GM21360 (cell line): Measurements from ENCODE around the gene KRTAP12-3.
"Not testable (repeated sequence)": the region's sequence is repeated elsewhere in the genome, so short reads cannot be mapped to it uniquely, and the experiment has no call there.

ENCODE experiments used
- ATAC-seq: cut with Tn5 transposase; IDR thresholded peaks from one replicate; pipeline ENCODE4 v1.9.1; 2021; ENCODE audit warnings: mild to moderate bottlenecking, moderate library complexity; ENCODE audit not compliant: unreplicated experiment

The KRTAP12-3 gene

GRCh38 chr21:44682580-44683151 is 24.9 kb downstream of the KRTAP12-3 start:
- ATAC-seq = no peak

DNA sequence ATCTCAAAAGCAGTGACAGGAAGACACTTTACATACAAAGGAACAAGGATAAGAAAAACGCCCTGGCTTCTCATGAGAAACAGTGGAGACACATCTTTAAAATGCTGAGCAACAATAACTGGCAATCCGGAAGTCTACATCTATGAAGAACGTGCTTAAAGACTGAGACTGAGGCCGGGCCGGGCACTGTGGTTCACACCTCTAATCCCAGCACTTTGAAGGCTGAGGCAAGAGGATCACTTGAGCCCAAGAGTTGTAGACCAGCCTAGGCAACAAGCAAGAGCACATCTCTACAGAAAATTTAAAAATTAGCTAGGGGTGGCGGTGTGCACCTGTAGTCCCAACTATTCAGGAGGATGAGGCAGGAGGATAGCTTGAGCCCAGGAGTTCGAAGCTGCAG is 26.3 kb downstream of the KRTAP12-3 start:
- no peak for ATAC-seq

- no peak for ATAC-seq
Observed at GRCh38 chr21:44684483-44684882, 26.8 kb downstream of the KRTAP12-3 start.

GRCh38 chr21:44685050-44685449 is 27.3 kb downstream of the KRTAP12-3 start:
- not testable (repeated sequence) for ATAC-seq

GRCh38 chr21:44686000-44686781 is 28.5 kb downstream of the KRTAP12-3 start:
- ATAC-seq = no peak

GRCh38 chr21:44686843-44687561 is 29.3 kb downstream of the KRTAP12-3 start:
- no peak for ATAC-seq

- no peak for ATAC-seq
Observed at GRCh38 chr21:44687671-44688070, 29.9 kb downstream of the KRTAP12-3 start.

DNA sequence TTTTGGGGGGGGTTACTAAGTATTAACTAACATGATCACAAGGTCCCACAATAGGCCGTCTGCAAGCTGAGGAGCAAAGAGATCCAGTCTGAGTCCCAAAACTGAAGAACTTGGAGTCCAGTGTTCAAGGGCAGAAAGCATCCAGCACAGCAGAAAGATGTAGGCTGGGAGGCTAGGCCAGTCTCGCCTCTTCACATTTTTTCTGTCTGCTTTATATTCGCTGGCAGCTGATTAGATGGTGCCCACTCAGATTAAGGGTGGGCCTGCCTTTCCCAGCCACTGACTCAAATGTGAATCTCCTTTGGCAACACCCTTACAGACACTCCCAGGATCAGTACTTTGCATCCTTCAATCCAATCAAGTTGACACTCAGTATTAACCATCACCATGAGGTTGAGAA is 32.0 kb downstream of the KRTAP12-3 start:
- not testable (repeated sequence) for ATAC-seq

DNA sequence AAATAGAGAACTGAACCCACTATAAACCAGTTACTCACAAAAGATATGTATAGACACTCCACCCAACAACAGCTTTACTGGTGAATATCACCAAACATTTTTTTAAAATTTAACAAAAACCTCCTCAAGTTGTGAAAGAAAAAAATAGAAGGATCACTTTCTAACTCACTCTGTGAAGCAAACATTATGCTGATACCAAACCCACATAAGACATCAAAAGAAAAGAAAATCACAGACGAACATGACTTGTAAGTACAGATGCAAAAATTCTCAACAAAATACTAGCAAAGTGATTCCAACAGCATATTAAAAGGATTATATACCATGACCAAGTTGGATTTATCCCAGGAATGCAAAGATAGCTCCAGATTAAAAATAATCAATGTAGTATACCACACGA is 34.0 kb downstream of the KRTAP12-3 start:
- ATAC-seq = no peak

GRCh38 chr21:44692798-44693512 is 35.2 kb downstream of the KRTAP12-3 start:
- no peak for ATAC-seq

GRCh38 chr21:44694776-44695175 is 37.0 kb downstream of the KRTAP12-3 start:
- no peak for ATAC-seq

DNA sequence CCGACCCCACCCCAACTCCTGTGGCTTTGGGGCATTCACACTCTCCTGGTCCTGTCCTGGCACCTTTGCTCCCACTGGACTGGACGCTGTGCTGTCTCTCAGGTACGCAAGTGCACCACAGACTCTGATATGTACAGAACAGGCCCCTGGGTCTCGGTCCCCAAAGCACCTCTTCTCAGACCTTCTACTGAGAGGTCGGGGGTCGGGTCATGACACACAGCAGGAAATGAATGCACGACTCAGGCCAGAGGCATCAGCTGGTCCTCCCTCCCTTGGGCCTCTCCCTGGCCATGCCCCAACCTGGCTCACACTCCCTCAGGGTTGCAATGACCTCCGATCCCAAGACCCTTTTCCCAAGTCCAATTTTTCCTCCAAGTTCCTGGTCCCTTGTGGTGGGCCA is 37.5 kb downstream of the KRTAP12-3 start:
- ATAC-seq = no peak

DNA sequence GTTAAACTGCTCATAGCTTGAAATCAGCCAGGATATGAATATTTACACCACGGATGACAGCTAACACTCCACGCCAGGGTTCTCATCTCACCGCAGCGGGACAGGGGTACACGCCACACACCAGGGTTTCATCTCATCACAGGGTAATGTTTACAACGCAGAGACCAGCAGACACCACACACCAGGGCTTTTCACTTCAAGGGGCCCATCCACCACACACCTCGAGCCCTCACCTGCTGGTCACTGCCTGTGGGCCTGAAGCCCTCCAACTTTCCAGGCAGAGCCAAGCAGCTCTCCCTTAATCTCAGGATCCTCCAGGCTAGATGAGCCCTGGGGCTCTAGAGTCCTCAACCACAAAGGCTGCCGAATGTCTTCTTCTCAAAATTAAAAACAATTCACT is 37.9 kb downstream of the KRTAP12-3 start:
- ATAC-seq = no peak

DNA sequence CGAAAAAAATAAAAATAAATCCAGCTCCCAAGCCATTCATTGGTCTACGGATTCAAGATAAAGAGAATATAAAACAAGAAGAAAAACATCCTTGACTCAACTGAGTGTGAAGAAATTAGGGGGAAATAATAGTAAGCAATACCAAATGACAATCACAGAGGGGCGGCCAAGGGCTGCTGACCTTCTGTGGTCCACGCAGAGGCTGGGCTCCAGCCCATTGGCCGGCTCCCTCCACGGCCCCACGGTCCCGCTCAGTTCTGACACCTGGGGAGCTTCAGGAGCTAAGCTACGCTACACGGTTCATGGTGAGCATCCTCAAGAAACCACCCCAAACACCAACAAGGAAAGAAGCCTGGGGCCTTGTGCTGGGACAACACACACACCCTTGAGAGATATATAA is 38.8 kb downstream of the KRTAP12-3 start:
- ATAC-seq = no peak

GRCh38 chr21:44697172-44697810 is 39.6 kb downstream of the KRTAP12-3 start, which contains the start of gene KRTAP10-12:
KRTAP10-12 (plus strand) TSS chr21:44697172; CDS start chr21:44697202, 30 bp downstream.
- ATAC-seq = not testable (repeated sequence)

DNA sequence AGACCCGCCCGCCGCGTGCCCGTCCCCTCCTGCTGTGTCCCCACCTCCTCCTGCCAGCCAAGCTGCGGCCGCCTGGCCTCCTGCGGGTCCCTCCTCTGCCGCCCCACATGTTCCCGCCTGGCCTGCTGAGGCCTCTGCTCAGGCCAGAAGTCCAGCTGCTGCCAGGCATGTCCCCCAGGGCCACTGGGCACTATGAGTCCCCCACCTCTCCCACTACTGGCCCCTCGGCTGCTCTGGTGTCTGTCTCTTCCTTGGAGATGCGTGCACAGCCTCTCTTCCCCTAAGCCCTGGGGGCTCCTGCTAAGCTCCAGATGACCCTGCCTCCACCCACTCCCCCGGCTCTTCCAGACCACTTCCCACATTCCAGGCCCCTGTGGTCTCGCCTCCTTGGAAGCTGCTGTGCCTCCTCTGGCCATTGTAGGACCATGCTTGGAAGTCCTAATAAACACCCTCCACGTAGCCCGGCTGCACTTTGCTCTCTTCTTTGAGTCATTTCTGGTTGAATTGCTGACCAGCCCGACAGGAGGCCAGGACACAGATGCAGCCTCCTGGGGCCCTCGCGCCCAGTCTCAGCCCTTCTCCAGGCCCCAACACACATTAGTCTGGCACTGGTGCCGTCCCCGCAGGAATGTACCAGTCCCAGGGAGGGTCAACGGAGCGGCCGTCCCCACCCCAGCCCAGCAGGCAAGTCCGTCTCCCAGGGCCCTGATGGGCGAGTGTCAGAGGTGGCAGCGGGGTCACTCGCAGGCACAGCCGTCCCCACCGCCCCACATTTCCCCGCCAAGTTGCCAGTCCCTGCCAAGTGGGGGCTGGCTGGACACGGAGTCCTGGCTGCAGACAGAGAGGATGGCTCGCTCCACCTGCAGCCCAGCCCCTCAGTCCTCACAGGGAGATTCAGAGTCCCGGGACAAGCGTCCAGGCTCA is 40.3 kb downstream of the KRTAP12-3 start:
- ATAC-seq = no peak

DNA sequence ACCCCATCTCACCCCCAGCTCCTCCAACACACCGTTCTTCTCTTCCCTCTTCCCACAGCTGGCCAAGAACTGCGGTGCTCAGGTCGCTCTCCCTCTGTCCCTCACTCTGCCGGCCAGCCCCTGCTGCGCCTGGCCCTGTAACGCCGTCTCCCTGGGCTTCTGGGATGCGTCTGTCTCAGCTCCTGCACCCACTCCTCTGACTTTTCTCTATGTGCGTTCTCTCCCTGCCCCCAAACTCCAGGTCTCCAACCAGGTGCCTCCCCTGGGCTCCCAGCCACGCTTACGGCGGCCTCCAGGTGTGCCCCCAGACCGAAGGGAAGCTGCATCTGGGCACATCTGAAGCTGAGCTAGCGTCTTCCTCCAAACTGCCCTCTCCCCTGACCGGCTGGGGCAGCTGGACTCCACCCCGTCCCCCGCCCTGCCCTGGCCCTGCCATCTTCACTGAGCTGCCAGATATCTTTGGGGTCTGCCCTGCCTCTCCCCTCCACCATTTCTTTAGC is 41.8 kb downstream of the KRTAP12-3 start:
- no peak for ATAC-seq

DNA sequence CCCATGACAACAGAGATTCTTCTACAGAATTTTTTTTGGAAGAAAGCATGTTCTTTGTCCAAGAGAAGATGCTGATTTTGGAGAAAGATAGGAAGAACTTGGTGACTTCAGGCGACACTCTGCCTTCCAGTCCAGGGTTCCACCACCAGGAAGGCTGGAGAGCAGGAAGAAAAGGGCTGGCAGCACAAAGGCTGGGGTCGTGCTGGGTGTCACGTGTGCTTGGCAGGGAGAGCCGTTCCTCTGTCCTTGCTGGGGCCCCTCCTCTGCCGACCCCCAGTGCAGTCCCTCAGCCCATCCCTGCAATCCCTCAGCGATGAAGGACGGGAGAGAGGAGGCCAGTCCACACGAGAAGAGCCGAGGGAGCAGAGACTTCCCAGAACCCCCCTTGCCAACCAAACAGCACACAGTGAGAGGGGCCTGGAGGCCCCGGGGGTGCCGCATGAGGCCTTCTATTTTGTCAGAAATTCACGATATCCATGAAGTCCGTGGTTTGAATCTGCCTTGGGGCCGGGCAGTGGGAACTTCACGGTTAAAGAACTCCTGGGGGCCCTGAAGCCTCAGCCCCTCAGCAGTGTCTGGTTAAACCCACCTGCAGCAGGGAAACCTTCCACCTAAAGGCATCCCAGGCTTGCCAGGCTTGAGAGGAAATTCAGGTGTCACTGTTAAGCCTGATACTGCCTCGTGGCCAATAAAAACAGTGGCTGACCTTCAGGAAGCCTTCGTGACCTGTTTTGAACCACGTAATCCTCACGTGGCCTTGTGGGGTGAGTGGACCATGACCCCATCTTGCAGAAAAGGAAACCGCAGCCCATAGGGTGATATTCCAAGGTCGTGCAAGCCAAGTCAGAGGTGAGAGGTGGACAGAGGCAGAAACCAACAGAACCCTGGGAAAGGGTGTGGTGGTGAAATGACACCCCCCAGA is 42.6 kb downstream of the KRTAP12-3 start:
- ATAC-seq = no peak
